ENCODE measurements around the gene COPG1.

- TF ChIP-seq CTCF (IDR thresholded peaks at IDR 0.05; ENCODE audit: borderline replicate concordance, extremely low read depth, low read length, poor library complexity, severe bottlenecking) (no peak), EZH2 (IDR thresholded peaks at IDR 0.05; ENCODE audit: borderline replicate concordance, low read depth, low read length, severe bottlenecking) (no peak)
These were observed 33.4 kb downstream of the COPG1 start for GRCh38 chr3:129282727-129283327.

All from DND-41 (cell line).